ENCODE measurements around the gene HCRTR2. TPM values are rescaled to one million over a fixed set of nuclear protein-coding genes. Genes with fewer than 3 reads are reported as not detected.

The HCRTR2 gene
- total and polyA plus RNA-seq, 9 donors: 0.04 to 0.12 (median 0.11) TPM; not detected in 6

- intact Hi-C loops (cut with DNase I): no loop called here
- no peaks in the 10 kb centered on the region for H3K9me3 ChIP-seq
- H3K36me3 ChIP-seq: no peaks in the 10 kb centered on the region
- TF ChIP-seq, protein P1, sequence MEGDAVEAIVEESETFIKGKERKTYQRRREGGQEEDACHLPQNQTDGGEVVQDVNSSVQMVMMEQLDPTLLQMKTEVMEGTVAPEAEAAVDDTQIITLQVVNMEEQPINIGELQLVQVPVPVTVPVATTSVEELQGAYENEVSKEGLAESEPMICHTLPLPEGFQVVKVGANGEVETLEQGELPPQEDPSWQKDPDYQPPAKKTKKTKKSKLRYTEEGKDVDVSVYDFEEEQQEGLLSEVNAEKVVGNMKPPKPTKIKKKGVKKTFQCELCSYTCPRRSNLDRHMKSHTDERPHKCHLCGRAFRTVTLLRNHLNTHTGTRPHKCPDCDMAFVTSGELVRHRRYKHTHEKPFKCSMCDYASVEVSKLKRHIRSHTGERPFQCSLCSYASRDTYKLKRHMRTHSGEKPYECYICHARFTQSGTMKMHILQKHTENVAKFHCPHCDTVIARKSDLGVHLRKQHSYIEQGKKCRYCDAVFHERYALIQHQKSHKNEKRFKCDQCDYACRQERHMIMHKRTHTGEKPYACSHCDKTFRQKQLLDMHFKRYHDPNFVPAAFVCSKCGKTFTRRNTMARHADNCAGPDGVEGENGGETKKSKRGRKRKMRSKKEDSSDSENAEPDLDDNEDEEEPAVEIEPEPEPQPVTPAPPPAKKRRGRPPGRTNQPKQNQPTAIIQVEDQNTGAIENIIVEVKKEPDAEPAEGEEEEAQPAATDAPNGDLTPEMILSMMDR (IDR thresholded peaks at IDR 0.05): no peak
- no peak for TF ChIP-seq EP300 (IDR thresholded peaks at IDR 0.05)
- no peak for DNase-seq
- H3K4me3 ChIP-seq: no peak overlapping the region
- H3K4me1 ChIP-seq (ENCODE audit: insufficient read depth): no peaks in the 10 kb centered on the region
- whole genome bisulfite sequencing, 3 donors: 77 to 85% (median 82%) methylated on average over 3 of the region's 3 CpGs
- H3K27me3 ChIP-seq: no peaks in the 10 kb centered on the region
- no peak overlapping the region for H3K27ac ChIP-seq
Observed at GRCh38 chr6:55208478-55209458, 34.5 kb downstream of the HCRTR2 start.

- no peak overlapping the region for H3K27ac ChIP-seq
- no peak for TF ChIP-seq POLR2A (IDR thresholded peaks at IDR 0.05)
- TF ChIP-seq, protein P1 (IDR thresholded peaks at IDR 0.05): no peak
- TF ChIP-seq EP300 (IDR thresholded peaks at IDR 0.05): no peak
- intact Hi-C loops (cut with DNase I): no loop called here
- no peak for DNase-seq
- no peak overlapping the region for H3K4me3 ChIP-seq
- H3K4me1 ChIP-seq (ENCODE audit: insufficient read depth): no peaks in the 10 kb centered on the region
- H3K36me3 ChIP-seq: no peaks in the 10 kb centered on the region
- H3K9me3 ChIP-seq: no peaks in the 10 kb centered on the region
- H3K27me3 ChIP-seq: no peaks in the 10 kb centered on the region
Observed at GRCh38 chr6:55210952-55211351, 36.6 kb downstream of the HCRTR2 start.

- no peak for TF ChIP-seq EP300 (IDR thresholded peaks at IDR 0.05)
- TF ChIP-seq, protein P1 (IDR thresholded peaks at IDR 0.05): no peak
- no peak for TF ChIP-seq POLR2A (IDR thresholded peaks at IDR 0.05)
- Histone ChIP-seq H3K36me3 (no peaks in the 10 kb centered on the region), H3K27ac (no peak overlapping the region), H3K27me3 (no peaks in the 10 kb centered on the region), H3K4me3 (no peak overlapping the region), H3K4me1 (ENCODE audit: insufficient read depth) (no peaks in the 10 kb centered on the region), H3K9me3 (no peaks in the 10 kb centered on the region)
- intact Hi-C loops (cut with DNase I): no loop called here
- WGBS, 3 donors: 55 to 74% (median 58%) methylated on average over 2 of the region's 2 CpGs
- DNase-seq: no peak
Observed at GRCh38 chr6:55212156-55212555, 37.8 kb downstream of the HCRTR2 start.

- TF ChIP-seq, protein P1 (IDR thresholded peaks at IDR 0.05): no peak
- no peak for TF ChIP-seq POLR2A (IDR thresholded peaks at IDR 0.05)
- TF ChIP-seq EP300 (IDR thresholded peaks at IDR 0.05): no peak
- WGBS, 3 donors: 78 to 82% (median 80%) methylated on average over 3 of the region's 3 CpGs
- no peak for DNase-seq
Observed at GRCh38 chr6:55220961-55221360, 46.6 kb downstream of the HCRTR2 start.

More at GRCh38 chr6:55220961-55221360, 46.6 kb downstream of the HCRTR2 start:
- intact Hi-C loops (cut with DNase I): no loop called here
- Histone ChIP-seq H3K4me3 (no peak overlapping the region), H3K4me1 (ENCODE audit: insufficient read depth) (no peaks in the 10 kb centered on the region), H3K36me3 (no peaks in the 10 kb centered on the region), H3K27ac (no peak overlapping the region), H3K27me3 (no peaks in the 10 kb centered on the region), H3K9me3 (no peaks in the 10 kb centered on the region)
